Mesodermal cell (in vitro differentiated cells): ENCODE measurements around the gene SRGAP2C.
"Not testable (repeated sequence)": the region's sequence is repeated elsewhere in the genome, so short reads cannot be mapped to it uniquely, and the experiment has no call there.

Source experiments
- H3K27ac ChIP-seq: 2 replicates; pipeline ENCODE4 v1.7.0; 2013; ENCODE audit warnings: mild to moderate bottlenecking, low read depth, low read length, moderate library complexity; ENCODE audit not compliant: severe bottlenecking
- H3K36me3 ChIP-seq: 2 replicates; pipeline ENCODE4 v1.7.1; 2013; ENCODE audit warnings: mild to moderate bottlenecking, low read length, moderate library complexity; ENCODE audit not compliant: control insufficient read depth, insufficient read depth
- H3K4me1 ChIP-seq: one replicate; pipeline ENCODE4 v1.7.1; 2013; ENCODE audit warnings: mild to moderate bottlenecking, low read length; ENCODE audit not compliant: insufficient read depth, control insufficient read depth, poor library complexity, severe bottlenecking
- H3K4me3 ChIP-seq: 2 replicates; pipeline ENCODE4 v1.7.0; 2013; ENCODE audit warnings: low read length, control low read depth, mild to moderate bottlenecking; ENCODE audit not compliant: insufficient read depth, poor library complexity, severe bottlenecking; ENCODE audit errors: extremely low read depth
- H3K9me3 ChIP-seq: 2 replicates; pipeline ENCODE4 v1.7.1; 2013; ENCODE audit warnings: mild to moderate bottlenecking, low read length, moderate library complexity; ENCODE audit not compliant: control insufficient read depth
- WGBS, 2 experiments: methylation state at CpG; one replicate each; pipeline ENCODE4 v1.1.5; 2013; ENCODE audit warnings: missing lambda C conversion rate in 2 of 2; ENCODE audit not compliant: insufficient coverage in 2 of 2; 5-methylcytosine and 5-hydroxymethylcytosine counted together

SRGAP2C gene

DNA sequence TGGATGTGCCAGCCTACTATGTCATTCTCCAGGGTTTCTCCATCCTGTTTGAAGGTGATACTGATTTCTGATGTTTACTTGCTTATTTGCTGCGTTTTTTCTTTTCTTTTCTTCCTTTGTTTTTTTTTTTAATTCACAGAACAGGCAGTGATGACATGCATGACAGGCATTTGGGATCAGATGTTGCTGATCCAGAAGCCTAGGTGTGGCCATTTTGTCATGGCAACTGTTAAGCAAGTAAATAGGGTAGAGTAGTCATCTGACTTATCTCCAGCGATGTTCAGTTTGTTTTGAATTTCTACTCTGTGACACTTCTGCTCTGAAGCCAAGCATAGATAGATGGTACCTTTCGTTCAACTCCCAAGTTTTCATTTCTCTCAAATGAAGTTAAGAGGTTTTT lies 181.4 kb downstream of the SRGAP2C start:
- H3K36me3 ChIP-seq, H3K9me3 ChIP-seq, H3K4me1 ChIP-seq, H3K27ac ChIP-seq, H3K4me3 ChIP-seq: not testable (repeated sequence)
- WGBS, 2 experiments = no CpG with 5 or more reads among the region's 3 CpGs

DNA sequence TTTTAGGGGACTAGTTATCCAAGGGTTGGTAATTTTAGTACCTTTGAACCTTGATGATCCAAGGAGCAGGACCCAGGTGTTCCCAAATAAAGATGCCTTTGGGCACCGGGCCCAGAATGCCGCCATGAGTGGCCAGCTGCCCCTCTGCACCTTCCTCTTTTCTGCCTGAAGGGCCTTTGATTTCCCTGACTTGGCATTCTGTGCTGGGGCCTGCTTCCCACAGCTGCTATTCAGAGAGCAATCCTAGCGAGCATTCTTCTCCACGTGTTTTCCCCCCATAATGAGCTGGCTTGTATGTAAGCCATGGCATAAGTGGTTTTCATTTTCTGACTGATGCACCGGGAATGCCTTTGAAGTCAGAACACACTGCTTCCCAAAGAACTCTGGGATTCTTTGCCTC lies 184.1 kb downstream of the SRGAP2C start:
- not testable (repeated sequence) for H3K4me3 ChIP-seq, H3K36me3 ChIP-seq, H3K9me3 ChIP-seq, H3K4me1 ChIP-seq, H3K27ac ChIP-seq
- no CpG with 5 or more reads among the region's 5 CpGs for WGBS, 2 experiments

DNA sequence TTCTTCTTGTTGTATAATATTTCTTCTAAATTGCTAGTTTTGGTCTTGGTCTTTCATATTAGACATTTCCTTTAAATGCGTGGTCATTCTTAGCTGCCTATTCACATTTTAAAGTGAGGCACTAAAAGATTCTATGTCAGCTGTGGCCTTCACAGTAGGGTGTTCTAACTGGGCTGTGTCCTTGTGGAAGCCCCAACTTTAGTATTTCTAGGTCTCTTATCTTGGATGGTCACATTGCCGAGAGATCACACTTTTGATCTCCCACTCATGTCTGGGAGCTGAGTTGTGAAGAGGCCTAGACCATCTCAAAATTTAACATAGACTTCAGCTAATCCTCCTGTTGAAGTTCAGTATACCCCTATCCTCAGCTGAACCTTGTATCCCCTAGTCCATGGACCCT lies 185.2 kb downstream of the SRGAP2C start:
- H3K9me3 ChIP-seq, H3K4me3 ChIP-seq, H3K36me3 ChIP-seq, H3K27ac ChIP-seq, H3K4me1 ChIP-seq: not testable (repeated sequence)
- WGBS, 2 experiments = no CpG with 5 or more reads among the region's 2 CpGs

GRCh38 chr1:121374851-121375367 lies 190.1 kb downstream of the SRGAP2C start:
- H3K9me3 ChIP-seq, H3K4me1 ChIP-seq, H3K27ac ChIP-seq, H3K4me3 ChIP-seq, H3K36me3 ChIP-seq: not testable (repeated sequence)
- 93% methylated on average over 2 of the region's 3 CpGs; no CpG with 5 or more reads in 1 of the 2 experiments for WGBS, 2 experiments

DNA sequence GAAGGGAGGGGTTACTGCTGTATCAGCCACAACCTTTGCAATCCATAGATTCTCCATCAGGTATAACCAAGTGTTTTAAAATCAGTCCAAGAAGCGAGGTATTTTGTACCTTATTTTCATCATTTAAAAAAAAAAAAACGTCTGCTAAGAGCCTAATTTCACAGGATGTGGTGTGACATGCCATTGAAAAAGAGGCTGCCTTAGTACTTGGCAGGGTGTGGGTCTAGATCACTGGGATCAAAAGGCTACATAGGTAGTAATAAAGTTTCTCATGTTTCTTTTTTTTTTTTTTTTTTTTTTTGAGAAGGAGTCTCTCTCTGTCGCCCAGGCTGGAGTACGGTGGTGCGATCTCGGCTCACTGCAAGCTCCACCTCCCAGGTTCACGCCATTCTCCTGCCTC lies 192.2 kb downstream of the SRGAP2C start:
- WGBS, 2 experiments = no CpG with 5 or more reads among the region's 7 CpGs

DNA sequence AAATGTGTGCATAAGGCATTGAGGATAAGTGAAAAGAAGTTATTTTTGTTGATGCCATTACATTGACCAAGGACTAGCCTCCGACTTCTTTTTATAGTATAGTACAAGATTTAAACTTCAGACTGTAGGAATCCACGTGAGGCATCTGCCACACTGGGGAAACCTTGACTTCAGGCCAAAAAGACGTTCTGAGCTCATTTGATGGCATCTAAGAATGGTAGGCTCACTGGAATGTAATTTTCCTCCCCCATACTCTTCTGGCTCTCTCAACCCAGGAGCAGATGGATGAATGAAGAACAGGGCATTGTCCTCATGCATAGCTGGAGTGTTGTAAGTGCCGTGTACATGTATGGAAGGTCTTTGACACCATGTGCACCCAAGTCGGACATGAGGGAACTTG lies 194.0 kb downstream of the SRGAP2C start:
- not testable (repeated sequence) for H3K4me1 ChIP-seq, H3K4me3 ChIP-seq, H3K9me3 ChIP-seq, H3K27ac ChIP-seq, H3K36me3 ChIP-seq
- WGBS, 2 experiments = 100% methylated on average over 2 of the region's 5 CpGs

More for the DNA sequence above, 192.2 kb downstream of the SRGAP2C start:
- H3K36me3 ChIP-seq, H3K9me3 ChIP-seq, H3K27ac ChIP-seq, H3K4me3 ChIP-seq, H3K4me1 ChIP-seq: not testable (repeated sequence)

DNA sequence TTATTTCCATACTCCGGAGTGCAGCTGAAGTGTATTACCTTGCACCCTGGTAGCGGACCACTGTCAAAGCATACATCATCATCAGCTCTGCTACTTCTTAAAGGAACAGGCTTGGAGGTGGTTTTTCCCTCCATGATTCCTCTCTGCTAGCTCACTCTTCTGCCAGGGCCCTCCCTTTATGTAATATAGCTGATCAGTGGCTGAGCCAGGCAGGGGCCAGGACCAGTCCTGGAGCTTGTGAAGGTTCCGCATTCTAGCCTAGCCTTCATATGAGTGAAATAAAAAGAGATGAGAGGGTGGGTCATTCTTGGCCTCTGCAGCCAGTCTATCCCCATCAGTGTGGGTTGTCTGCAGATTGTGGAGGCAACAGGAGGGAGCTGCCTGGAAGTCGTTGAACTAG lies 200.0 kb downstream of the SRGAP2C start:
- not testable (repeated sequence) for H3K27ac ChIP-seq, H3K9me3 ChIP-seq, H3K4me1 ChIP-seq, H3K36me3 ChIP-seq, H3K4me3 ChIP-seq
- WGBS, 2 experiments = no CpG with 5 or more reads among the region's 4 CpGs

DNA sequence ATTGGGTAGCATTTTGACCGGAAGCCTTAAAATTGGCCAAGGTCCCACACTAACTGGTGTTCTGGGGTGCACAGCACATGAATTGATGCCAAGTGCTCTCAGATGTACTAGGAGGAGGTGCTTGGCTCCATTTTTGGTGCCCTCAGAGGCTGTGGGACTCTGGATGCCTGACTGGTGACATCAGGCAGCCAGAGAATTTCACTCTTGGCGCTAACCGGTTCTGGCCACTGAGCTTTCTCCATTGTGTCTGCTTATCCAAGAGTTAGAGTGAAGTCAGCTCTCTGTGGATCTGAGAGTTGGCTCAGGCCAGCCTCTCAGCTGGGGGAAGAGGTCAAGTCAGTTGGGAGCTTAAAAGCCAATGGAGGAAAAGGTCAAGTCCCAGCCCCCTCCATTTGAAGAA lies 200.4 kb downstream of the SRGAP2C start:
- H3K9me3 ChIP-seq, H3K4me3 ChIP-seq, H3K4me1 ChIP-seq, H3K27ac ChIP-seq, H3K36me3 ChIP-seq: not testable (repeated sequence)
- whole genome bisulfite sequencing, 2 experiments = no CpG with 5 or more reads among the region's 3 CpGs

DNA sequence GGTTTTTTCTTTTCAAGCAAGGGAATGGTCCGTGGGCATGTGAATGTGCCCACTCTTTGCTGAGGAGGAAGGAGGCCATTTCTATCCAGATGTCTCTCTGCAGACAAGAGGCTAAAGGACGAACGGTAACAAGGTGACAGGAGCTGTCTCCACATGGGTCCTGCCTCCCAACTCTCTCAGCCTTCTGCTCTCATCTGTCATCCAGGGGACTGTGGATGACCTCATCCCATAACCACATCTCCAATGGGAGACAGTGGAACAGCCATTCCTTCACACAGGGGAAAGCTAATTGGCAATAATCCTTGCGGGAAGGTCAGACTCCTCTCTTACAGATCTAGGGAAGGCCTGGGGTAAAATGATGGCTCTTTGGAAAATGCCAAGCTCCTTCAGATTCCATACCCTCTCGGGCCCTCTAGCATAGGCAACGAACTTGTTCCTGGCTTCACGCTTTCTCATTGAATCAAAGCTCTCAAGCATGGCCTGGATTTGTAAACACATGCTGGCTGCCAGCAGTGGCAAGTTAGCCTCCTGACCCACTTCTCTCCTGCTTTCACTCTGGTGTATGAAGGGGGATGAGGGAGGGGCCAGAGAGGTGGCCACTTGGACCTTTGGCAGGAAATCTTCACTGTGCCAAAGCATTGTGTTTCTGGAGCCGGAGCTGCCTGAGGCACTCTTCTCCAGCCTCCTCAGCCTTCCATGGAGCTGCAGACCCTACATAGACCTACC lies 201.0 kb downstream of the SRGAP2C start:
- WGBS, 2 experiments = no CpG with 5 or more reads among the region's 8 CpGs

DNA sequence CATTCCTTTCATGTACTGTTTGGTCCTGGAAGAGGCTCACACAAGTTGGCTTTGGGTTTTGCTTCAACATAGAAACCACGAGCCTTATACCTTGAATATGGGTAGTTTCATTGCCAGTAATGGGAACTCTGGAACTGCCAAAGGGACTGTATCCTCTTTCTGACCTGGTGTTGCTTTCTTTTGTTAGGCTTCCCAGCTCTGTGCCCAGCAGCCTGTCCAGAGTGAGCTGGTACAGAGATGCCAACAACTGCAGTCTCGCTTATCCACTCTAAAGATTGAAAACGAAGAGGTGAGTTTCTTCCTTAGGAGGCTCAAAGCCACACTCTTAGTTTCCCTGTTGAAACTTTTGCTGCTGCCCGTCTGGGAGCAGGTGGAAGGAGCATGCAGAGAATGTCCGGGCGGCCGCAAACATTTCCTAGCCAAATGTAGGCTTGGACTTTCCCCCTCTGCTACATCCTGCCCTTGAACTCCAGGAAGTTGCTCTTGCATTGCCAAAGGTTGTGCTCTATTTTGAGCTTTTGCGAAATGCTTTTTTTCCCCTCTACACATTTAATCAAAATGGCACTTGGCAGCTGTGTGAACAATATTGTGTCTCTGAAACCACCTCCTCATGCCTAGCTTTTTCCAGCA lies 201.7 kb downstream of the SRGAP2C start:
- H3K4me3 ChIP-seq, H3K9me3 ChIP-seq, H3K4me1 ChIP-seq, H3K27ac ChIP-seq, H3K36me3 ChIP-seq: not testable (repeated sequence)
- no CpG with 5 or more reads among the region's 8 CpGs for WGBS, 2 experiments

More for the DNA sequence above, 201.0 kb downstream of the SRGAP2C start:
- not testable (repeated sequence) for H3K36me3 ChIP-seq, H3K27ac ChIP-seq, H3K9me3 ChIP-seq, H3K4me3 ChIP-seq, H3K4me1 ChIP-seq

GRCh38 chr1:121389895-121390560 lies 205.3 kb downstream of the SRGAP2C start:
- not testable (repeated sequence) for H3K4me1 ChIP-seq, H3K9me3 ChIP-seq, H3K27ac ChIP-seq, H3K36me3 ChIP-seq, H3K4me3 ChIP-seq
- WGBS, 2 experiments = no CpG with 5 or more reads among the region's 3 CpGs
